K562 (cell line): ENCODE data around the gene TSC22D1. TPM values are rescaled to one million over a fixed set of nuclear protein-coding genes. Genes with fewer than 3 reads are reported as not detected.

Source experiments
- ATAC-seq: fragments of 200-7000 bp; cut with Tn5 transposase; 3 replicates; pipeline ENCODE4 v1.9.1; 2020; ENCODE audit warnings: moderate library complexity
- BruUV-seq: library from RNA; stranded (reverse); fragments of 400-500 nt; replicated peaks from 2 replicates; lab custom pipeline; 2021; lab: Mats Ljungman, UMichigan
- CTCF ChIA-PET: fragments of 300-600 bp; formaldehyde crosslinking; extraction: SDS; loops from one replicate; lab custom pipeline; 2021; ENCODE audit warnings: low intra/inter-chr PET ratio; lab: Yijun Ruan, JAX
- POLR2A ChIA-PET: fragments of 300-600, 350-650 bp; sonication (Branson Sonifier 250); formaldehyde crosslinking; extraction: SDS; loops from one replicate; lab custom pipeline; 2021; ENCODE audit warnings: antibody characterized with exemption, inconsistent platforms; lab: Yijun Ruan, JAX
- DNase-seq, 4 experiments: peaks; one replicate each; pipeline versions ENCODE4 v3.0.0 to v3.0.0-alpha.2; 2011 to 2018; ENCODE audit warnings: low spot score in 3 of 4, mixed read lengths in 3 of 4; ENCODE audit errors: extremely low read depth in 1 of 4
- FAIRE-seq: peaks from 2 replicates; lab custom pipeline; 2011; peaks lifted over from hg19 to GRCh38; lab: Jason Lieb, UNC
- H2AFZ ChIP-seq: 2 replicates; pipeline ENCODE4 v1.6.0; 2011; ENCODE audit warnings: low read depth, low read length, control low read depth, inconsistent platforms
- H3K27ac ChIP-seq: fragments of 200-600 bp; 3 replicates; pipeline ENCODE4 v1.8.0; 2011; ENCODE audit warnings: low read depth, mild to moderate bottlenecking, control low read depth, inconsistent platforms, low read length, moderate library complexity, mixed read lengths; ENCODE audit errors: extremely low read depth
- H3K27me3 ChIP-seq, 2 experiments: fragments of 300-600 bp in 1 of 2; 2 replicates in 1 of 2; 3 replicates in 1 of 2; pipeline versions ENCODE4 v1.6.0 to v1.8.0; 2011; ENCODE audit warnings: inconsistent platforms in 2 of 2, low read length in 2 of 2, mild to moderate bottlenecking in 1 of 2, mixed read lengths in 1 of 2, moderate library complexity in 1 of 2; ENCODE audit not compliant: control insufficient read depth in 2 of 2, insufficient read depth in 2 of 2
- H3K36me3 ChIP-seq: fragments of 300-600 bp; 3 replicates; pipeline ENCODE4 v1.8.0; 2011; ENCODE audit warnings: mild to moderate bottlenecking, low read length, inconsistent platforms; ENCODE audit not compliant: control insufficient read depth, insufficient read depth
- H3K4me1 ChIP-seq, 2 experiments: fragments of 200-600 bp in 1 of 2; replicated peaks in 1 of 2; 2 replicates in 1 of 2; 3 replicates in 1 of 2; pipeline versions ENCODE4 v1.5.1 to v1.8.0; 2011; ENCODE audit warnings: inconsistent platforms in 2 of 2, low read length in 2 of 2, mild to moderate bottlenecking in 1 of 2, mixed read lengths in 1 of 2, moderate library complexity in 1 of 2; ENCODE audit not compliant: control insufficient read depth in 2 of 2, insufficient read depth in 2 of 2
- H3K4me2 ChIP-seq: 2 replicates; pipeline ENCODE4 v1.6.1; 2011; ENCODE audit warnings: low read length, control low read depth, inconsistent platforms, mixed read lengths; ENCODE audit not compliant: insufficient read depth
- H3K4me3 ChIP-seq: fragments of 200-600 bp; sonication (generic), shearing (Covaris generic); 2 replicates; pipeline ENCODE4 v1.5.1; 2016; ENCODE audit warnings: control low read depth, inconsistent platforms
- H3K79me2 ChIP-seq: fragments of 200-600 bp; 3 replicates; pipeline ENCODE4 v1.8.0; 2011; ENCODE audit warnings: low read length, inconsistent platforms; ENCODE audit not compliant: control insufficient read depth, insufficient read depth
- H3K9ac ChIP-seq, 2 experiments: 2 replicates each; pipeline versions ENCODE4 v1.6.0 to v1.6.1; 2011; ENCODE audit warnings: low read depth in 2 of 2, low read length in 2 of 2, control low read depth in 1 of 2, inconsistent platforms in 1 of 2, mild to moderate bottlenecking in 1 of 2, mixed read lengths in 1 of 2; ENCODE audit not compliant: insufficient read depth in 1 of 2
- H3K9me1 ChIP-seq: one replicate; pipeline ENCODE4 v1.6.0; 2011; ENCODE audit warnings: inconsistent platforms, mild to moderate bottlenecking, low read length, moderate library complexity; ENCODE audit not compliant: control insufficient read depth, insufficient read depth
- H3K9me3 ChIP-seq: replicated peaks from 2 replicates; pipeline ENCODE4 v1.5.1; 2011; ENCODE audit warnings: low read depth, low read length, inconsistent platforms; ENCODE audit not compliant: control insufficient read depth, insufficient read depth
- H4K20me1 ChIP-seq: replicated peaks from 2 replicates; pipeline ENCODE4 v1.6.1; 2011; ENCODE audit warnings: low read length, inconsistent platforms, mixed read lengths; ENCODE audit not compliant: control insufficient read depth, insufficient read depth
- ADNP ChIP-seq: fragments of 200-800 bp; sonication (Bioruptor generic); IDR thresholded peaks from 2 replicates; pipeline ENCODE4 v1.6.1; 2016; ENCODE audit warnings: missing genetic modification characterization, missing compliant biosample characterization
- CREB3L1 ChIP-seq: fragments of 450-650 bp; IDR thresholded peaks from 2 replicates; pipeline ENCODE4 v1.6.1; 2014; ENCODE audit warnings: low read depth, mild to moderate bottlenecking, moderate library complexity, borderline replicate concordance
- CTBP1 ChIP-seq: fragments of 450-650 bp; IDR thresholded peaks from 2 replicates; pipeline ENCODE4 v1.6.1; 2016; ENCODE audit warnings: borderline replicate concordance
- E2F5 ChIP-seq: sonication (generic); formaldehyde crosslinking; IDR thresholded peaks from 2 replicates; pipeline ENCODE4 v1.8.0; 2022; ENCODE audit warnings: mild to moderate bottlenecking, missing genetic modification reagents
- FOXK2 ChIP-seq, 2 experiments: fragments of 450-650 bp; IDR thresholded peaks in 1 of 2; conservative IDR thresholded peaks in 1 of 2; 2 replicates each; pipeline ENCODE4 v1.6.1; 2016; ENCODE audit warnings: low read depth in 2 of 2, mild to moderate bottlenecking in 1 of 2
- HMG20A ChIP-seq: fragments of 450-650 bp; formaldehyde crosslinking; conservative IDR thresholded peaks from 2 replicates; pipeline ENCODE4 v1.4.0; 2020; ENCODE audit warnings: mild to moderate bottlenecking, mixed read lengths
- NFE2 ChIP-seq: IDR thresholded peaks from 2 replicates; pipeline ENCODE4 v1.6.1; 2014; ENCODE audit warnings: antibody characterized with exemption, low read depth
- PRPF4 ChIP-seq: fragments of 200-400 bp; formaldehyde crosslinking; IDR thresholded peaks from one replicate; pipeline ENCODE4 v1.6.1; 2017; ENCODE audit warnings: low read length, low read depth, mild to moderate bottlenecking; ENCODE audit not compliant: insufficient read depth, poor library complexity, severe bottlenecking
- RBM25 ChIP-seq: fragments of 200-400 bp; formaldehyde crosslinking; IDR thresholded peaks from 2 replicates; pipeline ENCODE4 v1.6.1; 2018; ENCODE audit warnings: low read length, low read depth, moderate library complexity; ENCODE audit not compliant: severe bottlenecking
- SLC30A9 ChIP-seq: fragments of 250-450 bp; sonication (Bioruptor Pico); IDR thresholded peaks from 2 replicates; pipeline ENCODE4 v1.8.0; 2022; ENCODE audit warnings: mild to moderate bottlenecking, moderate library complexity
- SMARCE1 ChIP-seq: fragments of 450-650 bp; IDR thresholded peaks from 2 replicates; pipeline ENCODE4 v1.7.1; 2016; ENCODE audit warnings: mild to moderate bottlenecking
- STAT5A ChIP-seq: IDR thresholded peaks from 2 replicates; pipeline ENCODE4 v1.6.1; 2012; ENCODE audit warnings: low read length, inconsistent platforms, borderline replicate concordance
- TAF7 ChIP-seq: fragments of 450-650 bp; IDR thresholded peaks from 2 replicates; pipeline ENCODE4 v1.6.1; 2016; ENCODE audit warnings: missing genetic modification characterization, missing compliant biosample characterization
- U2AF1 ChIP-seq: fragments of 200-400 bp; formaldehyde crosslinking; optimal IDR thresholded peaks from 2 replicates; pipeline ENCODE3; 2017; ENCODE audit warnings: mild to moderate bottlenecking, low read depth, low read length, moderate library complexity
- WGBS: fragments of 100-300 bp; shearing (Covaris generic); methylation state at CpG from one replicate; pipeline ENCODE4 v1.1.6; 2016; ENCODE audit warnings: low coverage, mixed read lengths; ENCODE audit not compliant: insufficient coverage; ENCODE audit errors: missing lambda C conversion rate; 5-methylcytosine and 5-hydroxymethylcytosine counted together
- in situ Hi-C: fragments of 300-500 bp; cut with MboI; formaldehyde crosslinking; loops from 4 replicates; pipeline ENCODE4 v1.15.0; 2018; ENCODE audit warnings: inconsistent platforms, mixed read lengths
- intact Hi-C: fragments of 100-400 bp; cut with micrococcal nuclease; formaldehyde crosslinking; loops from 2 replicates; pipeline ENCODE4 v1.14.2; 2022
- polyA plus RNA-seq, 8 experiments: library from polyadenylated mRNA; depleted of rRNA in 4 of 8; stranded (reverse) in 5 of 8; unstranded in 3 of 8; fragments of >200 nt; fragmentation: Nextera tagmentation in 2 of 8; fragmentation: Illumina TruSeq in 1 of 8; extraction: Ambion mirVana in 2 of 8; extraction: Trizol in 1 of 8; gene quantifications; 2 replicates each; pipeline versions ENCODE4 v1.2.1 to v1.2.3, GENCODE V29; 2011 to 2014; ENCODE audit warnings: inconsistent platforms in 1 of 8, missing spikeins in 1 of 8
- total RNA-seq, 7 experiments: library from RNA; depleted of rRNA in 6 of 7; stranded (reverse); fragments of >200 nt in 6 of 7; fragmentation: Illumina TruSeq in 2 of 7; extraction: Trizol in 2 of 7; gene quantifications; 2 replicates each; pipeline versions ENCODE4 v1.2.1 to v1.2.3, GENCODE V29; 2011 to 2021; ENCODE audit warnings: low replicate concordance in 1 of 7

TSC22D1 gene
- total and polyA plus RNA-seq, 9 of the 15 experiments (the other 6 are each of a cell fraction or from before 2014, with no cell fraction given) = 2.6 to 19.8 (median 8.4) TPM

GRCh38 chr13:44557986-44558385 lies 18.1 kb downstream of the TSC22D1 start (continued):
- TF ChIP-seq PRPF4 (no peak), SLC30A9 (CRISPR knock-in tag) (no peak), CREB3L1 (no peak), RBM25 (no peak), HMG20A (CRISPR knock-in tag) (no peak), STAT5A (no peak), NFE2 (no peak), U2AF1 (no peak), SMARCE1 (no peak), E2F5 (no peak)

DNA sequence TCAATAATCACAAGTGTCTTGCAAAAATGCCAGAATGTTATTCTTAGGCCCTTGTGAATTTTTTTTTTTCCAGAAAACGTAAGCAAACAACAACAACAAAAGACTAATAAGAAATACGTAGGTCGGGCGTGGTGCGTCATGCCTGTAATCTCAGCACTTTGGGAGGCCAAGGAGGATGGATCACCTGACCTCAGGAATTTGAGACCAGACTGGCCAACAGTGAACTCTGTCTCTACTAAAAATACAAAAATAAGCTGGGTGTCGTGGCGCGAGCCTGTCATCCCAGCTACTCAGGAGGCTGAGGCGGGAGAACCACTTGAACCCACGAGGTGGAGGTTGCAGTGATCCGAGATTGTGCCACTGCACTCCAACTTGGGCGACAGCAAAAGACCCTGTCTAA lies 20.9 kb downstream of the TSC22D1 start:
- H3K27me3 ChIP-seq = no peaks in the 10 kb centered on the region
- FAIRE-seq (no peak), DNase-seq (no peak), ATAC-seq (no peak)
- no peaks in the 10 kb centered on the region for H4K20me1 ChIP-seq
- 44% methylated on average over 9 of the region's 12 CpGs for WGBS
- H3K27ac ChIP-seq = no peak overlapping the region
- H3K9me1 ChIP-seq = no peaks in the 10 kb centered on the region
- no peaks in the 10 kb centered on the region for H3K9me3 ChIP-seq
- H3K4me1 ChIP-seq = no peaks in the 10 kb centered on the region
- H3K4me3 ChIP-seq = no peak overlapping the region
- ChIA-PET CTCF (no interaction called here), POLR2A (no interaction called here)
- no peaks in the 10 kb centered on the region for H3K79me2 ChIP-seq
- H3K36me3 ChIP-seq = no peaks in the 10 kb centered on the region
- no peak overlapping the region for H3K9ac ChIP-seq
- H2AFZ ChIP-seq = no peak overlapping the region
- intact Hi-C loops (no loop called here), in situ Hi-C loops (no loop called here)
- BruUV-seq = no TSS peak
- no peak overlapping the region for H3K4me2 ChIP-seq
- TF ChIP-seq ADNP (tag) (no peak), TAF7 (tag) (no peak), CTBP1 (no peak), FOXK2 (conservative IDR thresholded peaks at IDR 0.05 in 1 of 2, IDR thresholded peaks at IDR 0.05 in 1 of 2; ENCODE audit: low read depth in 2 of 2) (no peak)
